A673 (cell line): Measurements from ENCODE around the gene GTPBP6.

Experiments
- EZH2 ChIP-seq: fragments of 200-600 bp; sonication (generic); IDR thresholded peaks from 2 replicates; pipeline ENCODE4 v1.6.1; 2017; ENCODE audit warnings: borderline replicate concordance, low read depth, mild to moderate bottlenecking, mixed read lengths, antibody characterized with exemption, low read length; ENCODE audit not compliant: poor library complexity, severe bottlenecking
- TF ChIP-seq, protein P1 (sequence below): fragments of 300-800, 200-600 bp; sonication (generic); conservative IDR thresholded peaks from 2 replicates; pipeline ENCODE4 v1.5.1; 2017; ENCODE audit warnings: low read depth, mild to moderate bottlenecking, antibody characterized with exemption, low read length, moderate library complexity, mixed read lengths

GRCh38 chrX:308821-309520, 9.6 kb downstream of the GTPBP6 start:
- TF ChIP-seq EZH2 = no peak
- TF ChIP-seq, protein P1, sequence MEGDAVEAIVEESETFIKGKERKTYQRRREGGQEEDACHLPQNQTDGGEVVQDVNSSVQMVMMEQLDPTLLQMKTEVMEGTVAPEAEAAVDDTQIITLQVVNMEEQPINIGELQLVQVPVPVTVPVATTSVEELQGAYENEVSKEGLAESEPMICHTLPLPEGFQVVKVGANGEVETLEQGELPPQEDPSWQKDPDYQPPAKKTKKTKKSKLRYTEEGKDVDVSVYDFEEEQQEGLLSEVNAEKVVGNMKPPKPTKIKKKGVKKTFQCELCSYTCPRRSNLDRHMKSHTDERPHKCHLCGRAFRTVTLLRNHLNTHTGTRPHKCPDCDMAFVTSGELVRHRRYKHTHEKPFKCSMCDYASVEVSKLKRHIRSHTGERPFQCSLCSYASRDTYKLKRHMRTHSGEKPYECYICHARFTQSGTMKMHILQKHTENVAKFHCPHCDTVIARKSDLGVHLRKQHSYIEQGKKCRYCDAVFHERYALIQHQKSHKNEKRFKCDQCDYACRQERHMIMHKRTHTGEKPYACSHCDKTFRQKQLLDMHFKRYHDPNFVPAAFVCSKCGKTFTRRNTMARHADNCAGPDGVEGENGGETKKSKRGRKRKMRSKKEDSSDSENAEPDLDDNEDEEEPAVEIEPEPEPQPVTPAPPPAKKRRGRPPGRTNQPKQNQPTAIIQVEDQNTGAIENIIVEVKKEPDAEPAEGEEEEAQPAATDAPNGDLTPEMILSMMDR = no peak
